Measurements from ENCODE around the gene C4A.
"Not testable (repeated sequence)": the region's sequence is repeated elsewhere in the genome, so short reads cannot be mapped to it uniquely, and the experiment has no call there.

Gene C4A

GRCh38 chr6:31981744-31982143 is at the start of gene C4A:
Gene C4A, plus strand, starts transcription at chr6:31982057. Its CDS starts 51 bp downstream, at chr6:31982108.
- DNase-seq, result not testable (repeated sequence)

- DNase-seq, result not testable (repeated sequence)
Observed at GRCh38 chr6:31932137-31932536, 49.7 kb upstream of the C4A start.

- DNase-seq, result no peak
Observed at GRCh38 chr6:31933537-31933936, 48.3 kb upstream of the C4A start.

- DNase-seq, result no peak
Observed at GRCh38 chr6:31935021-31935420, 46.8 kb upstream of the C4A start.

GRCh38 chr6:31935823-31936222 is 46.0 kb upstream of the C4A start:
- no peak for DNase-seq

GRCh38 chr6:31940256-31940664 is 41.6 kb upstream of the C4A start:
- DNase-seq, result no peak

- DNase-seq, result no peak
Observed at GRCh38 chr6:31943742-31944141, 38.1 kb upstream of the C4A start.

- DNase-seq, result no peak
Observed at GRCh38 chr6:31945154-31945506, 36.7 kb upstream of the C4A start.

GRCh38 chr6:31945507-31946369 is 36.1 kb upstream of the C4A start, which contains the start of gene CFB:
Gene CFB, plus strand, starts transcription at chr6:31946095. Its CDS starts 127 bp downstream, at chr6:31946222.
- no peak for DNase-seq

- DNase-seq, result no peak
Observed at GRCh38 chr6:31946370-31946885, 35.4 kb upstream of the C4A start.

- DNase-seq, result no peak
Observed at GRCh38 chr6:31947070-31947675, 34.7 kb upstream of the C4A start.

GRCh38 chr6:31947864-31948263 is 34.0 kb upstream of the C4A start:
- no peak for DNase-seq

GRCh38 chr6:31948306-31948705 is 33.6 kb upstream of the C4A start:
- no peak for DNase-seq

- DNase-seq, result no peak
Observed at GRCh38 chr6:31948753-31949413, 33.0 kb upstream of the C4A start.

- no peak for DNase-seq
Observed at GRCh38 chr6:31949926-31950548, 31.8 kb upstream of the C4A start.

- no peak for DNase-seq
Observed at GRCh38 chr6:31952140-31952805, 29.6 kb upstream of the C4A start.

- DNase-seq, result no peak
Observed at GRCh38 chr6:31952890-31953289, 29.0 kb upstream of the C4A start.

GRCh38 chr6:31954511-31954910 is 27.3 kb upstream of the C4A start:
- no peak for DNase-seq

- DNase-seq, result no peak
Observed at GRCh38 chr6:31956796-31957195, 25.1 kb upstream of the C4A start.

GRCh38 chr6:31958412-31958740 is 23.5 kb upstream of the C4A start:
- DNase-seq, result no peak

GRCh38 chr6:31958741-31959739 is 22.8 kb upstream of the C4A start, which contains the start of the genes NELFE and SKIC2:
Gene NELFE, minus strand, starts transcription at chr6:31958971. Its CDS starts 525 bp downstream, at chr6:31958446.
Gene SKIC2, plus strand, starts transcription at chr6:31959175. Its CDS starts 18 bp downstream, at chr6:31959193.
- peak; percentile 62 for DNase-seq

Measured in cortex of kidney (tissue), 1 donor.